Upper lobe of left lung (tissue), 6 donors: ENCODE data around the gene CNRIP1. TPM values are rescaled to one million over a fixed set of nuclear protein-coding genes. Genes with fewer than 3 reads are reported as not detected.

Experiments used
- ATAC-seq, 2 donors: fragments of 200-7000 bp; cut with Tn5 transposase; one replicate each; pipeline ENCODE4 v1.9.1; 2022; ENCODE audit warnings: mild to moderate bottlenecking in 2 of 2, moderate library complexity in 2 of 2; ENCODE audit not compliant: low FRiP score in 2 of 2
- DNase-seq, 2 donors: peaks; one replicate each; pipeline ENCODE4 v3.0.0-alpha.2; 2019 to 2020
- H3K27ac ChIP-seq, 4 donors: fragments of 200-600 bp; sonication (generic); one replicate each; pipeline ENCODE4 v1.5.1; 2016 to 2019
- H3K27me3 ChIP-seq, 4 donors: fragments of 200-600 bp; sonication (generic); one replicate each; pipeline ENCODE4 v1.5.1; 2017 to 2019
- H3K36me3 ChIP-seq, 4 donors: fragments of 200-600 bp; sonication (generic); one replicate each; pipeline ENCODE4 v1.5.1; 2016 to 2019
- H3K4me1 ChIP-seq, 4 donors: fragments of 200-600 bp; sonication (generic); one replicate each; pipeline ENCODE4 v1.5.1; 2018 to 2019
- H3K4me3 ChIP-seq, 4 donors: fragments of 200-600 bp; sonication (generic); one replicate each; pipeline ENCODE4 v1.5.1; 2017 to 2019; ENCODE audit warnings: mild to moderate bottlenecking in 2 of 4, moderate library complexity in 1 of 4
- H3K9me3 ChIP-seq, 4 donors: fragments of 200-600 bp; sonication (generic); one replicate each; pipeline ENCODE4 v1.5.1; 2018 to 2019
- EP300 ChIP-seq, 4 donors: sonication (generic); formaldehyde crosslinking; IDR thresholded peaks; one replicate each; pipeline ENCODE4 v1.5.1; 2017; ENCODE audit warnings: antibody characterized with exemption in 4 of 4, control low read depth in 2 of 4
- POLR2A ChIP-seq, 4 donors: fragments of 450-650 bp; IDR thresholded peaks; one replicate each; pipeline ENCODE4 v1.5.1; 2016 to 2017; ENCODE audit warnings: antibody characterized with exemption in 4 of 4, mild to moderate bottlenecking in 2 of 4
- POLR2AphosphoS5 ChIP-seq, 2 donors: sonication (generic); formaldehyde crosslinking; IDR thresholded peaks; one replicate each; pipeline ENCODE4 v1.5.1; 2017; ENCODE audit warnings: antibody characterized with exemption in 2 of 2
- WGBS, 2 donors: methylation state at CpG; one replicate each; pipeline ENCODE4 v1.1.5; 2017 to 2018; 5-methylcytosine and 5-hydroxymethylcytosine counted together
- total RNA-seq, 6 donors: library from RNA; depleted of rRNA in 4 of 6; stranded (reverse); fragments of >200 nt in 4 of 6; gene quantifications; one replicate each; pipeline versions ENCODE4 v1.1.0 to v1.2.1, GENCODE V29; 2016 to 2021
- TF ChIP-seq, protein P1 (sequence below), 6 experiments: fragments of 450-650 bp in 4 of 6; fragments of 200-600 bp in 2 of 6; sonication (generic) in 2 of 6; IDR thresholded peaks; one replicate each; pipeline ENCODE4 v1.5.1; 2016 to 2019; ENCODE audit warnings: antibody characterized with exemption in 6 of 6
- donor health status: DM: no; HTN: no; CAD: no; lungs with moderate emphysema.
- donor health status: DM: no; HTN: yes; CAD: no; lungs with severe emphysema.

The CNRIP1 gene
- total RNA-seq, 6 donors from 2014 or later = 6.3 to 26.4 (median 10.8) TPM

DNA sequence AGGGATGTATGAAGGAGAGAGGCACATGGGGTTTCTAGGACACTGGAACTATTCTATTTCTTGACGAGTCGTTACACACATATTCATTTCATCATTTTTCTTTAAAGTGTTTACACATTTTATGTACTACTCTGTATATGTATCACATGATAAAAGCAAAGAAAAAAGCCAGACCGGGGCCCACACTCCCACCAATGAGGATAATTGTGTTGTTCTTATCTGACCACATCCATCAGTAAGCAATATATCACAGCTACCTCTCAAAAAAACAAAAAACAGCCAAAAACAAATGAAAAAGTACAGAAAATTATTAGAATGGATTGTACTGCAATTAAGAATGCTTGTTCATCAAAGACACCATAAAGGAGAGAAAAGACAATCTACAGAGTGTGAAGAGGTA is 14.2 kb upstream of the CNRIP1 start:
- H3K27me3 ChIP-seq = no peaks in the 10 kb centered on the region
- 62 to 68% methylated on average over 3 of the region's 3 CpGs for WGBS, 2 donors
- ATAC-seq (no peak), DNase-seq (no peak)
- no peak overlapping the region for H3K27ac ChIP-seq
- TF ChIP-seq, protein P1, sequence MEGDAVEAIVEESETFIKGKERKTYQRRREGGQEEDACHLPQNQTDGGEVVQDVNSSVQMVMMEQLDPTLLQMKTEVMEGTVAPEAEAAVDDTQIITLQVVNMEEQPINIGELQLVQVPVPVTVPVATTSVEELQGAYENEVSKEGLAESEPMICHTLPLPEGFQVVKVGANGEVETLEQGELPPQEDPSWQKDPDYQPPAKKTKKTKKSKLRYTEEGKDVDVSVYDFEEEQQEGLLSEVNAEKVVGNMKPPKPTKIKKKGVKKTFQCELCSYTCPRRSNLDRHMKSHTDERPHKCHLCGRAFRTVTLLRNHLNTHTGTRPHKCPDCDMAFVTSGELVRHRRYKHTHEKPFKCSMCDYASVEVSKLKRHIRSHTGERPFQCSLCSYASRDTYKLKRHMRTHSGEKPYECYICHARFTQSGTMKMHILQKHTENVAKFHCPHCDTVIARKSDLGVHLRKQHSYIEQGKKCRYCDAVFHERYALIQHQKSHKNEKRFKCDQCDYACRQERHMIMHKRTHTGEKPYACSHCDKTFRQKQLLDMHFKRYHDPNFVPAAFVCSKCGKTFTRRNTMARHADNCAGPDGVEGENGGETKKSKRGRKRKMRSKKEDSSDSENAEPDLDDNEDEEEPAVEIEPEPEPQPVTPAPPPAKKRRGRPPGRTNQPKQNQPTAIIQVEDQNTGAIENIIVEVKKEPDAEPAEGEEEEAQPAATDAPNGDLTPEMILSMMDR (IDR thresholded peaks at IDR 0.05) = no peak
- no peak for TF ChIP-seq EP300 (IDR thresholded peaks at IDR 0.05)
- TF ChIP-seq POLR2AphosphoS5 (IDR thresholded peaks at IDR 0.05) = no peak
- no peak for TF ChIP-seq POLR2A (IDR thresholded peaks at IDR 0.05)
- no peaks in the 10 kb centered on the region for H3K4me1 ChIP-seq
- no peak overlapping the region for H3K4me3 ChIP-seq
- no peaks in the 10 kb centered on the region for H3K9me3 ChIP-seq
- no peaks in the 10 kb centered on the region for H3K36me3 ChIP-seq

DNA sequence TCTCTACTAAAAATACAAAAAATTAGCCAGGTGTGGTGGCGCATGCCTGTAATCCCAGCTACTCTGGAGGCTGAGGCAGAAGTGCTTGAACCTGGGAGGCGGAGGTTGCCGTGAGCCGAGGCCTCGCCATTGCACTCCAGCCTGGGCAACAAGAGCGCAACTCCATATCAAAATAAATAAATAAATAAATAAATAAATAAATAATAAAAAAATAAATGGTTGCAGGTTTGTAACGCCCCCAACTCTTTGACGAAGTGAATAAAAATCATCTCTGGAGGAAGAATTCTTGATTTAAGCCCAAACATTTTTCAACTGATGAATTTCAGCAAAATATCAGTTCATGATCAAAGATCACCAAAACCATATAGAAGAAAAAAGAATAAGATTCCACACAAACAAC is 13.3 kb upstream of the CNRIP1 start:
- H3K4me3 ChIP-seq = no peak overlapping the region
- H3K4me1 ChIP-seq = no peaks in the 10 kb centered on the region
- no peaks in the 10 kb centered on the region for H3K27me3 ChIP-seq
- ATAC-seq (no peak), DNase-seq (peak in 1 of 2 donors; percentile 21)
- no peaks in the 10 kb centered on the region for H3K9me3 ChIP-seq
- H3K36me3 ChIP-seq = no peaks in the 10 kb centered on the region
- WGBS, 2 donors = 80 to 92% methylated on average over 8 of the region's 8 CpGs
- H3K27ac ChIP-seq = no peak overlapping the region
- TF ChIP-seq POLR2A (IDR thresholded peaks at IDR 0.05) (no peak), POLR2AphosphoS5 (IDR thresholded peaks at IDR 0.05) (no peak), EP300 (IDR thresholded peaks at IDR 0.05) (no peak)
- TF ChIP-seq, protein P1 (IDR thresholded peaks at IDR 0.05) = no peak

DNA sequence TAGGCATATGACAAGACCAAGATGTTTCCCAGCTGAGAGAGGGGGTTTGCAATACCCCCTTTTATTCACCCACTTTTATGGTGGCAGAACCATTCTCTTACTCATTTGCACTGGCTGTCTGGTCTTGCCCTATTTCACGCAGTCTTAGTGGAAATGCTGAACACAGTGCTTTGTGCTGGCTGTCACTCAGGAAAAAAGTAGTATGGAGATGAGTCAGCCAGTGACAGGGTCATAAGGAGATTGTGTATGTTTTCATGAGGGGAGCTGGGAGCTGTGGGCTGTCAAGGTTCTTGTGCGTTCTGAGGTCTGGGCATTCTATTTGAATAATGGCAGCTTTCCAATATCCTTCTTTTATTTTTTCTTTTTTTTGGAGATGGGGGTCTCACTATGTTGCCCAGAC is 10.9 kb upstream of the CNRIP1 start:
- Histone ChIP-seq H3K4me1 (no peaks in the 10 kb centered on the region), H3K27me3 (no peaks in the 10 kb centered on the region), H3K4me3 (no peak overlapping the region), H3K27ac (no peak overlapping the region), H3K36me3 (no peaks in the 10 kb centered on the region), H3K9me3 (no peaks in the 10 kb centered on the region)
- no peak for TF ChIP-seq POLR2A (IDR thresholded peaks at IDR 0.05)
- TF ChIP-seq POLR2AphosphoS5 (IDR thresholded peaks at IDR 0.05) = no peak
- TF ChIP-seq, protein P1 (IDR thresholded peaks at IDR 0.05) = no peak
- no peak for TF ChIP-seq EP300 (IDR thresholded peaks at IDR 0.05)
- DNase-seq = no peak
- WGBS, 2 donors = 69 to 79% methylated on average over 2 of the region's 2 CpGs
- no peak for ATAC-seq

DNA sequence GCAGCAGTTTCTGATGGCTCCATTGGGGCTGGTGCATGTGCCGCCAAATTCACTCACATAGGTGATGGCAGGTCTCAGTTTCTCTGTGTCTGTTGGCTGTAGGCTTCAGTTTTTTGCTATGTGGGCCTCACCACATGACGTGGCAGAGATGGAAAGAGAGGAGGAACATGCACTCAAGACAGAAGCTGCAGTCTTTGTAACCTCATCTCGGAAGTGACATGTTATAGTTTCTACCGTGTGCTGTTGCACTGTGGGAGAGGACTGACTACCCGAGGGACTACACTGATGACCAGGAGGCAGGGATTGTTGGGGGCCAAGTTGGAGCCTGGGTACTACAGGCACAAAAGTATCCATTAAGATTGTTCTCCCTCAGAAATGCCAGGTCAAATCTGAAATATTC is 9.2 kb upstream of the CNRIP1 start:
- Histone ChIP-seq H3K36me3 (no peaks in the 10 kb centered on the region), H3K4me1 (no peaks in the 10 kb centered on the region), H3K9me3 (no peaks in the 10 kb centered on the region), H3K4me3 (no peak overlapping the region), H3K27ac (no peak overlapping the region), H3K27me3 (no peaks in the 10 kb centered on the region)
- 48 to 72% methylated on average over 5 of the region's 5 CpGs for WGBS, 2 donors
- TF ChIP-seq POLR2A (IDR thresholded peaks at IDR 0.05) (no peak), EP300 (IDR thresholded peaks at IDR 0.05) (no peak), POLR2AphosphoS5 (IDR thresholded peaks at IDR 0.05) (no peak)
- TF ChIP-seq, protein P1 (IDR thresholded peaks at IDR 0.05) = no peak
- DNase-seq = no peak
- no peak for ATAC-seq

DNA sequence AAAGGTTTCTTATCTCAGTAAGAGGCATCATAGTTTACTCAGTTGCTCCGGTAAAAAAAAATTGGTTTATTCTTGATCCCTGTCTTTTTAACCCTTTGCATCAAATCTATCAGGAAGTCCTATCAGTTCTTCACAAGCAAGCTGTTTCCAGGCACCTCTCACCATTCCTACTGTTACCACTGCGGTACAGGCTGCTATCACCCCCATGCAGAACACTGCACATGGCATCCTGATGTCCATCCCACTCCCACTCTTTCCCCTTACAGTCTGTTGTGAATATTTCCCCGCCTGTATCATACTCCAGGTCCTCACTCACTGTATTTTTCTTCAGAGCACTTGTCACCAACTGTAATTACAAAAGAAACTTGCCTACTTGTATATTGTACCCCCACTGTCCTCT is 5.3 kb upstream of the CNRIP1 start:
- DNase-seq (no peak), ATAC-seq (no peak)
- H3K9me3 ChIP-seq = no peaks in the 10 kb centered on the region
- peaks cover 4 to 5% (median 4%) of the 10 kb centered on the region in 4 donors for H3K4me1 ChIP-seq
- 67 to 82% methylated on average over 3 of the region's 3 CpGs for WGBS, 2 donors
- no peaks in the 10 kb centered on the region for H3K27me3 ChIP-seq
- no peak overlapping the region for H3K27ac ChIP-seq
- H3K36me3 ChIP-seq = no peaks in the 10 kb centered on the region
- no peak overlapping the region for H3K4me3 ChIP-seq
- no peak for TF ChIP-seq POLR2A (IDR thresholded peaks at IDR 0.05)
- TF ChIP-seq, protein P1 (IDR thresholded peaks at IDR 0.05) = no peak
- no peak for TF ChIP-seq POLR2AphosphoS5 (IDR thresholded peaks at IDR 0.05)
- no peak for TF ChIP-seq EP300 (IDR thresholded peaks at IDR 0.05)
